GM12891 (cell line): ENCODE data around the gene APBB2.

Experiments used
- POLR2A ChIP-seq: IDR thresholded peaks from 2 replicates; pipeline ENCODE4 v1.6.1; 2011; ENCODE audit warnings: low read depth, low read length, control low read depth
- POLR2AphosphoS5 ChIP-seq: IDR thresholded peaks from 2 replicates; pipeline ENCODE4 v1.6.1; 2011; ENCODE audit warnings: low read depth, low read length, control low read depth
- TAF1 ChIP-seq: IDR thresholded peaks from 2 replicates; pipeline ENCODE4 v1.6.1; 2011; ENCODE audit warnings: low read depth, low read length, control low read depth

DNA sequence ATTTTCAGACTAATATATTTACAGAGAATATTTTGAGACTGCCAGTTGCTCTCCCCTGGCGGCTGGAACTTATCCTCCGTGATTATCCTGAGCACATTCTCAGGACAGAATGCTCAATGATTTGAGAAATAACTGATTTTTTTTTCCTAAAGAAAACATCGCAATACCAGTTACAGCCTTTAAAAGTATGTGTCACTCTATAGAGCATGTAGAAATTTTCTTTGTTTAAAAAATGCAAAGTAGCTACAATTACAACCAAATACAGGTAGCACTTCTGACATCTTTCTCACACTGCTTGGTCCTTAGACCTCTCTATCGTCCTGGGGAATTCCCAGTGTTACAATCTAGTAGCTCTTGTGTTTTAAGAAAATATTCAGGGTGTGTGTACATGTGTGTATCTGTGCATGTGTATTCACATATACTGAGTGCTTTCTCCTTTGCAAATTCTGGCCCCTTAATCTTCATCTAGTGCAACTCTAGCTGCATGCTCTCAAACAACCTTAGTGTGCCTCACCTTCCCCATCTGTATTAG lies 13.8 kb downstream of the APBB2 start:
- TF ChIP-seq POLR2A (no peak), POLR2AphosphoS5 (no peak), TAF1 (no peak)
